Caco-2 (cell line): ENCODE measurements around the gene ENTPD1. TPM values are rescaled to one million over a fixed set of nuclear protein-coding genes. Genes with fewer than 3 reads are reported as not detected.

ENCODE experiments used
- BruUV-seq: library from RNA; stranded (reverse); fragments of 400-500 nt; replicated peaks from 2 replicates; lab custom pipeline; 2021; lab: Mats Ljungman, UMichigan
- CTCF ChIA-PET: fragments of 300-600 bp; sonication (Branson Sonifier 250); formaldehyde crosslinking; loops from one replicate; lab custom pipeline; 2022; ENCODE audit warnings: antibody characterized with exemption; lab: Charles Lee
- POLR2A ChIA-PET: fragments of 300-600 bp; sonication (Branson Sonifier 250); formaldehyde crosslinking; loops from one replicate; lab custom pipeline; 2022; ENCODE audit warnings: antibody characterized with exemption; lab: Charles Lee
- DNase-seq, 2 experiments: peaks; one replicate each; pipeline versions ENCODE4 v3.0.0 to v3.0.0-alpha.2; 2020 to 2022
- H3K27me3 ChIP-seq: replicated peaks from 2 replicates; pipeline ENCODE4 v1.6.0; 2011; ENCODE audit warnings: low read length; ENCODE audit not compliant: control insufficient read depth, insufficient read depth
- H3K36me3 ChIP-seq: 2 replicates; pipeline ENCODE4 v1.5.1; 2011; ENCODE audit warnings: low read length; ENCODE audit not compliant: control insufficient read depth, insufficient read depth
- H3K4me1 ChIP-seq: fragments of 250-450 bp; sonication (Bioruptor Pico); 2 replicates; pipeline ENCODE4 v1.5.1; 2020; ENCODE audit warnings: mild to moderate bottlenecking
- H3K4me3 ChIP-seq: 2 replicates; pipeline ENCODE4 v1.5.1; 2011; ENCODE audit warnings: low read depth, mild to moderate bottlenecking, control low read depth, low read length
- H3K9me3 ChIP-seq: fragments of 250-450 bp; sonication (Bioruptor Pico); 2 replicates; pipeline ENCODE4 v1.5.1; 2020; ENCODE audit warnings: mild to moderate bottlenecking, moderate library complexity
- H3K27ac Mint-ChIP-seq: one replicate; pipeline ENCODE4 v1.8.0; 2022; ENCODE audit warnings: mixed read lengths; ENCODE audit not compliant: unreplicated experiment
- H3K27me3 Mint-ChIP-seq: one replicate; pipeline ENCODE4 v1.8.0; 2022; ENCODE audit warnings: mixed read lengths; ENCODE audit not compliant: insufficient read depth, unreplicated experiment
- H3K36me3 Mint-ChIP-seq: one replicate; pipeline ENCODE4 v1.8.0; 2022; ENCODE audit warnings: mild to moderate bottlenecking, mixed read lengths; ENCODE audit not compliant: insufficient read depth, unreplicated experiment
- H3K4me1 Mint-ChIP-seq: one replicate; pipeline ENCODE4 v1.8.0; 2022; ENCODE audit warnings: low read depth, mixed read lengths; ENCODE audit not compliant: unreplicated experiment
- H3K4me3 Mint-ChIP-seq: one replicate; pipeline ENCODE4 v1.8.0; 2022; ENCODE audit warnings: mild to moderate bottlenecking, moderate library complexity, mixed read lengths; ENCODE audit not compliant: unreplicated experiment
- H3K9me3 Mint-ChIP-seq: one replicate; pipeline ENCODE4 v1.8.0; 2022; ENCODE audit warnings: mixed read lengths; ENCODE audit not compliant: unreplicated experiment
- CTCF ChIP-seq, 2 experiments: fragments of 200-600 bp in 1 of 2; IDR thresholded peaks; 1 replicate in 1 of 2; 2 replicates in 1 of 2; pipeline versions ENCODE4 v1.5.1 to v1.8.0; 2011 to 2022; ENCODE audit warnings: antibody characterized with exemption in 1 of 2, control low read depth in 1 of 2, inconsistent platforms in 1 of 2, low read depth in 1 of 2, low read length in 1 of 2, mild to moderate bottlenecking in 1 of 2, moderate library complexity in 1 of 2; ENCODE audit not compliant: insufficient read depth in 1 of 2, severe bottlenecking in 1 of 2, unreplicated experiment in 1 of 2
- intact Hi-C: fragments of 100-400 bp; cut with micrococcal nuclease; formaldehyde crosslinking; loops from one replicate; pipeline ENCODE4 v1.10.0; 2022; ENCODE audit not compliant: unreplicated experiment
- total RNA-seq: library from RNA; stranded (reverse); gene quantifications from 2 replicates; pipeline ENCODE4 v1.2.3, GENCODE V29; 2022

The ENTPD1 gene
- total RNA-seq, 1 experiment from 2014 or later: 2.2 TPM

- no peaks in the 10 kb centered on the region for H3K27me3 Mint-ChIP-seq
- H3K4me1 Mint-ChIP-seq: no peaks in the 10 kb centered on the region
Measured at GRCh38 chr10:95831076-95831475, 75.1 kb downstream of the ENTPD1 start.

GRCh38 chr10:95831515-95831914 is 75.6 kb downstream of the ENTPD1 start:
- ChIA-PET CTCF (no interaction called here), POLR2A (no interaction called here)
- Histone ChIP-seq H3K4me3 (no peak overlapping the region), H3K27me3 (no peaks in the 10 kb centered on the region), H3K4me1 (no peaks in the 10 kb centered on the region), H3K36me3 (no peaks in the 10 kb centered on the region), H3K9me3 (no peaks in the 10 kb centered on the region)
- no peak for TF ChIP-seq CTCF (IDR thresholded peaks at IDR 0.05; ENCODE audit: insufficient read depth in 1 of 2, low read depth in 1 of 2, low read length in 1 of 2, severe bottlenecking in 1 of 2, unreplicated experiment in 1 of 2)
- H3K4me1 Mint-ChIP-seq: no peaks in the 10 kb centered on the region
- no peak overlapping the region for H3K4me3 Mint-ChIP-seq
- DNase-seq: no peak
- intact Hi-C loops: no loop called here
- H3K27me3 Mint-ChIP-seq: no peaks in the 10 kb centered on the region
- H3K36me3 Mint-ChIP-seq: no peaks in the 10 kb centered on the region
- H3K9me3 Mint-ChIP-seq: no peaks in the 10 kb centered on the region
- no peak overlapping the region for H3K27ac Mint-ChIP-seq
- no TSS peak for BruUV-seq

More at GRCh38 chr10:95831076-95831475, 75.1 kb downstream of the ENTPD1 start:
- Histone ChIP-seq H3K36me3 (no peaks in the 10 kb centered on the region), H3K4me1 (no peaks in the 10 kb centered on the region), H3K9me3 (no peaks in the 10 kb centered on the region), H3K4me3 (no peak overlapping the region), H3K27me3 (no peaks in the 10 kb centered on the region)
- intact Hi-C loops: no loop called here
- BruUV-seq: no TSS peak
- TF ChIP-seq CTCF (IDR thresholded peaks at IDR 0.05; ENCODE audit: insufficient read depth in 1 of 2, low read depth in 1 of 2, low read length in 1 of 2, severe bottlenecking in 1 of 2, unreplicated experiment in 1 of 2): no peak
- POLR2A ChIA-PET: no interaction called here
- Mint-ChIP-seq H3K4me3 (no peak overlapping the region), H3K36me3 (no peaks in the 10 kb centered on the region), H3K9me3 (no peaks in the 10 kb centered on the region), H3K27ac (no peak overlapping the region)
- CTCF ChIA-PET: no interaction called here
- no peak for DNase-seq

- ChIA-PET POLR2A (no interaction called here), CTCF (interaction anchor here (0.6 kb wide), 1 partner anchor 11 kb away, joined by 3 read pairs; no protein-coding TSS in a partner anchor)
- Histone ChIP-seq H3K36me3 (no peaks in the 10 kb centered on the region), H3K4me1 (no peaks in the 10 kb centered on the region), H3K27me3 (no peaks in the 10 kb centered on the region), H3K9me3 (no peaks in the 10 kb centered on the region), H3K4me3 (no peak overlapping the region)
- DNase-seq: no peak
- intact Hi-C loops: no loop called here
- no peaks in the 10 kb centered on the region for H3K27me3 Mint-ChIP-seq
- no peaks in the 10 kb centered on the region for H3K36me3 Mint-ChIP-seq
- BruUV-seq: no TSS peak
- no peak overlapping the region for H3K4me3 Mint-ChIP-seq
- no peaks in the 10 kb centered on the region for H3K9me3 Mint-ChIP-seq
- no peak overlapping the region for H3K27ac Mint-ChIP-seq
- H3K4me1 Mint-ChIP-seq: no peaks in the 10 kb centered on the region
- no peak for TF ChIP-seq CTCF (IDR thresholded peaks at IDR 0.05; ENCODE audit: insufficient read depth in 1 of 2, low read depth in 1 of 2, low read length in 1 of 2, severe bottlenecking in 1 of 2, unreplicated experiment in 1 of 2)
Measured at GRCh38 chr10:95832216-95833041, 76.5 kb downstream of the ENTPD1 start.
